GM18951 (cell line): Measurements from ENCODE around the gene CCNYL1.
"Not testable (repeated sequence)": the region's sequence is repeated elsewhere in the genome, so short reads cannot be mapped to it uniquely, and the experiment has no call there.

Experiments used
- POLR2A ChIP-seq: IDR thresholded peaks from 4 replicates; pipeline ENCODE4 v1.6.1; 2011; ENCODE audit warnings: mild to moderate bottlenecking; ENCODE audit not compliant: insufficient read length, insufficient read depth; ENCODE audit errors: extremely low read depth
- in situ Hi-C: fragments of 300-500 bp; cut with MboI; formaldehyde crosslinking; loops from one replicate; pipeline ENCODE4 v1.12.0; 2022; ENCODE audit warnings: low sequenced_read_pairs, mixed read lengths, inconsistent platforms; ENCODE audit not compliant: unreplicated experiment

Gene CCNYL1

GRCh38 chr2:207716056-207716455, 4.6 kb downstream of the CCNYL1 start:
- in situ Hi-C loops: no loop called here
- no peak for TF ChIP-seq POLR2A

- in situ Hi-C loops: no loop called here
- no peak for TF ChIP-seq POLR2A
Observed at GRCh38 chr2:207718521-207718920, 7.1 kb downstream of the CCNYL1 start.

GRCh38 chr2:207719008-207719407, 7.6 kb downstream of the CCNYL1 start:
- in situ Hi-C loops: no loop called here
- TF ChIP-seq POLR2A: no peak

GRCh38 chr2:207719655-207720054, 8.2 kb downstream of the CCNYL1 start:
- in situ Hi-C loops: not testable (repeated sequence)

GRCh38 chr2:207720517-207721187, 9.2 kb downstream of the CCNYL1 start:
- no peak for TF ChIP-seq POLR2A
- in situ Hi-C loops: no loop called here

GRCh38 chr2:207722773-207723424, 11.5 kb downstream of the CCNYL1 start:
- no peak for TF ChIP-seq POLR2A
- in situ Hi-C loops: no loop called here

- in situ Hi-C loops: not testable (repeated sequence)
Observed at GRCh38 chr2:207723425-207723787, 12.0 kb downstream of the CCNYL1 start.

- in situ Hi-C loops: no loop called here
- TF ChIP-seq POLR2A: no peak
Observed at GRCh38 chr2:207724113-207724512, 12.7 kb downstream of the CCNYL1 start.

GRCh38 chr2:207725873-207726578, 14.6 kb downstream of the CCNYL1 start:
- in situ Hi-C loops: no loop called here
- no peak for TF ChIP-seq POLR2A

GRCh38 chr2:207727261-207727660, 15.8 kb downstream of the CCNYL1 start:
- in situ Hi-C loops: no loop called here
- TF ChIP-seq POLR2A: no peak

- TF ChIP-seq POLR2A: no peak
- in situ Hi-C loops: no loop called here
Observed at GRCh38 chr2:207729465-207729998, 18.1 kb downstream of the CCNYL1 start.

GRCh38 chr2:207731138-207731537, 19.7 kb downstream of the CCNYL1 start:
- no peak for TF ChIP-seq POLR2A
- in situ Hi-C loops: no loop called here

- TF ChIP-seq POLR2A: no peak
- in situ Hi-C loops: no loop called here
Observed at GRCh38 chr2:207733597-207734240, 22.3 kb downstream of the CCNYL1 start.

- in situ Hi-C loops: no loop called here
- no peak for TF ChIP-seq POLR2A
Observed at GRCh38 chr2:207734264-207734635, 22.8 kb downstream of the CCNYL1 start.
